22Rv1 (cell line): ENCODE results near the gene COL28A1.

Source experiments
- CTCF ChIP-seq: fragments of 450-650 bp; IDR thresholded peaks from 2 replicates; pipeline ENCODE4 v1.5.1; 2017; ENCODE audit warnings: mild to moderate bottlenecking
- ZFX ChIP-seq: fragments of 450-650 bp; IDR thresholded peaks from 2 replicates; pipeline ENCODE4 v1.6.1; 2017; ENCODE audit warnings: antibody characterized with exemption, borderline replicate concordance

- TF ChIP-seq CTCF (no peak), ZFX (no peak)
Observed at GRCh38 chr7:7563269-7563668, 27.6 kb upstream of the COL28A1 start.
